ENCODE results near the gene CLEC2L. TPM values are rescaled to one million over a fixed set of nuclear protein-coding genes. Genes with fewer than 3 reads are reported as not detected.

The CLEC2L gene
- total RNA-seq, 6 donors from 2014 or later, result not detected

GRCh38 chr7:139572071-139572470 lies 48.6 kb downstream of the CLEC2L start:
- H3K27me3 ChIP-seq, result no peaks in the 10 kb centered on the region
- TF ChIP-seq CTCF (IDR thresholded peaks at IDR 0.05) (no peak), POLR2A (IDR thresholded peaks at IDR 0.05) (no peak), EP300 (IDR thresholded peaks at IDR 0.05) (no peak), POLR2AphosphoS5 (IDR thresholded peaks at IDR 0.05) (no peak)
- no peak overlapping the region for H3K27ac ChIP-seq
- H3K4me1 ChIP-seq, result no peaks in the 10 kb centered on the region
- ATAC-seq (ENCODE audit: low FRiP score in 2 of 2), result no peak
- no peaks in the 10 kb centered on the region for H3K9me3 ChIP-seq
- H3K36me3 ChIP-seq, result peaks cover 16 to 82% (median 48%) of the 10 kb centered on the region in 4 donors
- no peak for DNase-seq
- 92 to 94% methylated on average over 15 of the region's 15 CpGs for WGBS, 2 donors
- no peak overlapping the region for H3K4me3 ChIP-seq

- TF ChIP-seq CTCF (IDR thresholded peaks at IDR 0.05) (no peak), POLR2A (IDR thresholded peaks at IDR 0.05) (no peak), EP300 (IDR thresholded peaks at IDR 0.05) (no peak), POLR2AphosphoS5 (IDR thresholded peaks at IDR 0.05) (no peak)
- ATAC-seq (ENCODE audit: low FRiP score in 2 of 2), result no peak
- H3K4me3 ChIP-seq, result no peak overlapping the region
- H3K36me3 ChIP-seq, result peaks cover 16 to 89% (median 51%) of the 10 kb centered on the region in 4 donors
- no peak overlapping the region for H3K27ac ChIP-seq
- peak in 1 of 2 donors; percentile 75 for DNase-seq
- no peaks in the 10 kb centered on the region for H3K9me3 ChIP-seq
- no peaks in the 10 kb centered on the region for H3K4me1 ChIP-seq
- WGBS, 2 donors, result 93 to 94% methylated on average over 37 to 38 of the region's 38 CpGs
- H3K27me3 ChIP-seq, result no peaks in the 10 kb centered on the region
These were observed 49.4 kb downstream of the CLEC2L start for GRCh38 chr7:139572704-139573385.

GRCh38 chr7:139573871-139574270 lies 50.4 kb downstream of the CLEC2L start:
- H3K9me3 ChIP-seq, result no peaks in the 10 kb centered on the region
- WGBS, 2 donors, result 92 to 94% methylated on average over 7 to 9 of the region's 9 CpGs
- DNase-seq (no peak), ATAC-seq (ENCODE audit: low FRiP score in 2 of 2) (no peak)
- no peaks in the 10 kb centered on the region for H3K27me3 ChIP-seq
- no peaks in the 10 kb centered on the region for H3K4me1 ChIP-seq
- no peak for TF ChIP-seq EP300 (IDR thresholded peaks at IDR 0.05)
- TF ChIP-seq CTCF (IDR thresholded peaks at IDR 0.05), result no peak
- TF ChIP-seq POLR2AphosphoS5 (IDR thresholded peaks at IDR 0.05), result no peak
- no peak for TF ChIP-seq POLR2A (IDR thresholded peaks at IDR 0.05)
- no peak overlapping the region for H3K4me3 ChIP-seq
- H3K36me3 ChIP-seq, result peaks cover 16 to 89% (median 55%) of the 10 kb centered on the region in 4 donors
- no peak overlapping the region for H3K27ac ChIP-seq

GRCh38 chr7:139574618-139575337 lies 51.3 kb downstream of the CLEC2L start:
- ATAC-seq (ENCODE audit: low FRiP score in 2 of 2) (no peak), DNase-seq (no peak)
- Histone ChIP-seq H3K4me3 (no peak overlapping the region), H3K9me3 (no peaks in the 10 kb centered on the region), H3K4me1 (no peaks in the 10 kb centered on the region), H3K36me3 (peaks cover 16 to 95% (median 63%) of the 10 kb centered on the region in 4 donors), H3K27ac (no peak overlapping the region), H3K27me3 (no peaks in the 10 kb centered on the region)
- WGBS, 2 donors, result 92 to 94% methylated on average over 16 of the region's 16 CpGs
- TF ChIP-seq EP300 (IDR thresholded peaks at IDR 0.05), result no peak

GRCh38 chr7:139575338-139575680 lies 51.8 kb downstream of the CLEC2L start:
- Histone ChIP-seq H3K36me3 (peaks cover 16 to 95% (median 67%) of the 10 kb centered on the region in 4 donors), H3K4me1 (no peaks in the 10 kb centered on the region), H3K27me3 (no peaks in the 10 kb centered on the region), H3K27ac (no peak overlapping the region), H3K4me3 (no peak overlapping the region), H3K9me3 (no peaks in the 10 kb centered on the region)
- ATAC-seq (ENCODE audit: low FRiP score in 2 of 2) (no peak), DNase-seq (no peak)
- TF ChIP-seq POLR2A (IDR thresholded peaks at IDR 0.05), result no peak
- TF ChIP-seq POLR2AphosphoS5 (IDR thresholded peaks at IDR 0.05), result no peak
- no peak for TF ChIP-seq EP300 (IDR thresholded peaks at IDR 0.05)
- no peak for TF ChIP-seq CTCF (IDR thresholded peaks at IDR 0.05)
- WGBS, 2 donors, result 95 to 96% methylated on average over 6 of the region's 6 CpGs
